Measurements from ENCODE around the gene FGFR4. TPM values are rescaled to one million over a fixed set of nuclear protein-coding genes. Genes with fewer than 3 reads are reported as not detected.

The FGFR4 gene
- total and polyA plus RNA-seq, 2 of the 8 experiments (the other 6 are each of a cell fraction or from before 2014, with no cell fraction given), result 61.4 to 88.4 TPM

DNA sequence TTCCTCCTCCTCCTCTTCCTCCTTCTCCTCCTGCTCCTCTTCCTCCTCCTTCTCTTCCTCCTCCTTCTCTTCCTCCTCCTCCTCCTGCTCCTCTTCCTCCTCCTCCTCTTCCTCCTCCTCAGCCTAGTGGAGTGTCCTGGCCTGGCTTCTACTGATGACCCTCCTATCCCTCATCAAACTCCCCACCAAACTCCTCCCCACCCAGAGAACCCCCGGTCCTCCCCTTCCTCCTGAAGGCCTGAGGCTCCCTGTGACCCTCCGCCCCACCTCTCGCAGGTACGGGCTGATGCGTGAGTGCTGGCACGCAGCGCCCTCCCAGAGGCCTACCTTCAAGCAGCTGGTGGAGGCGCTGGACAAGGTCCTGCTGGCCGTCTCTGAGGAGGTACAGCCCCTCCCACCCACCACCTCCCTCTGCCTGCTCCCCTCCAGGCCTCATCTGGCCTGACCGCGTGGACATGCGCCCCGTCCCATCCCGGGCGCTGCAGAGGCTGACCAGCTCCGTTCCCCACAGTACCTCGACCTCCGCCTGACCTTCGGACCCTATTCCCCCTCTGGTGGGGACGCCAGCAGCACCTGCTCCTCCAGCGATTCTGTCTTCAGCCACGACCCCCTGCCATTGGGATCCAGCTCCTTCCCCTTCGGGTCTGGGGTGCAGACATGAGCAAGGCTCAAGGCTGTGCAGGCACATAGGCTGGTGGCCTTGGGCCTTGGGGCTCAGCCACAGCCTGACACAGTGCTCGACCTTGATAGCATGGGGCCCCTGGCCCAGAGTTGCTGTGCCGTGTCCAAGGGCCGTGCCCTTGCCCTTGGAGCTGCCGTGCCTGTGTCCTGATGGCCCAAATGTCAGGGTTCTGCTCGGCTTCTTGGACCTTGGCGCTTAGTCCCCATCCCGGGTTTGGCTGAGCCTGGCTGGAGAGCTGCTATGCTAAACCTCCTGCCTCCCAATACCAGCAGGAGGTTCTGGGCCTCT, 10.6 kb downstream of the FGFR4 start:
- H3K23ac ChIP-seq (ENCODE audit: insufficient read length), result no peak overlapping the region
- H3K27me3 ChIP-seq (replicated peaks in 1 of 4; ENCODE audit: control insufficient read depth in 3 of 4, extremely low read depth in 1 of 4, insufficient read depth in 3 of 4, low read length in 3 of 4), result no peaks in the 10 kb centered on the region
- H3K27ac ChIP-seq (ENCODE audit: low read depth, low read length), result no peak overlapping the region
- no peak overlapping the region for H2BK120ac ChIP-seq (replicated peaks; ENCODE audit: low read depth, low read length)
- no peak overlapping the region for H4K5ac ChIP-seq (ENCODE audit: insufficient read length, low read depth, low read length)
- H3K4me2 ChIP-seq (ENCODE audit: insufficient read depth in 1 of 2, low read depth in 2 of 2, low read length in 2 of 2), result no peak overlapping the region
- H3K9ac ChIP-seq (replicated peaks in 1 of 4; ENCODE audit: extremely low read depth in 1 of 4, low read depth in 3 of 4, low read length in 3 of 4), result no peak overlapping the region
- H3K4ac ChIP-seq (replicated peaks; ENCODE audit: insufficient read length, low read depth, low read length), result no peak overlapping the region
- FAIRE-seq (no peak), DNase-seq (ENCODE audit: low read depth in 1 of 2, low spot score in 2 of 2) (no peak)
- peaks cover 0 to 13% (median 9%) of the 10 kb centered on the region in 4 experiments; a peak in 5 of 7 replicates for H3K4me1 ChIP-seq (replicated peaks in 1 of 4; ENCODE audit: control insufficient read depth in 3 of 4, insufficient read depth in 4 of 4, low read length in 3 of 4)
- H2BK5ac ChIP-seq (ENCODE audit: low read depth, low read length), result no peak overlapping the region
- no peak overlapping the region for H3K56ac ChIP-seq (replicated peaks; ENCODE audit: insufficient read length, low read depth, low read length)
- H4K20me1 ChIP-seq (replicated peaks in 1 of 2; ENCODE audit: control insufficient read depth in 1 of 2, insufficient read depth in 2 of 2, low read length in 2 of 2), result peaks cover 3% of the 10 kb centered on the region in 2 experiments
- H2BK12ac ChIP-seq (ENCODE audit: low read depth, low read length), result no peak overlapping the region
- no peak overlapping the region; the same call in 1 of the 2 replicates for H4K8ac ChIP-seq (ENCODE audit: extremely low read depth, insufficient read depth, low read length)
- WGBS, 2 experiments (ENCODE audit: extremely low coverage in 1 of 2, insufficient coverage in 1 of 2, insufficient read length in 1 of 2, insufficient replicate concordance in 2 of 2, low coverage in 1 of 2, low lambda C conversion rate in 2 of 2, missing lambda C conversion rate in 1 of 2), result 88% methylated on average over 26 of the region's 30 CpGs; no CpG with 5 or more reads in 1 of the 2 experiments
- H2AFZ ChIP-seq (ENCODE audit: low read length), result no peak overlapping the region
- CTCF ChIA-PET (ENCODE audit: partially characterized antibody), result interaction anchor here (1.5 to 9.4 kb wide), 4 partner anchors 9 to 25 kb away, joined by 5 to 100 read pairs (median 30); partner anchors contain the start of gene FGFR4
- no peak overlapping the region for H2AK5ac ChIP-seq (ENCODE audit: low read depth, low read length)
- H2BK15ac ChIP-seq (ENCODE audit: low read length), result no peak overlapping the region
- H4K91ac ChIP-seq (replicated peaks; ENCODE audit: insufficient read length, low read length), result no peak overlapping the region
- 0 out of 2 replicates have a peak, but pooled peaks cover 1% of the 10 kb centered on the region for H3K23me2 ChIP-seq (ENCODE audit: low read depth, low read length)
- H3K79me2 ChIP-seq (ENCODE audit: control insufficient read depth in 1 of 2, insufficient read depth in 2 of 2, low read length in 2 of 2), result no peaks in the 10 kb centered on the region
- no peak overlapping the region for H2BK20ac ChIP-seq (ENCODE audit: low read length)
- peaks cover 13 to 27% (median 19%) of the 10 kb centered on the region in 4 experiments; a peak in 7 of 8 replicates for H3K36me3 ChIP-seq (ENCODE audit: control insufficient read depth in 2 of 4, insufficient read depth in 4 of 4, low read length in 3 of 4)
- H3K9me3 ChIP-seq (ENCODE audit: insufficient read depth in 2 of 2, low read depth in 1 of 2, low read length in 1 of 2), result no peaks in the 10 kb centered on the region
- POLR2A ChIA-PET (ENCODE audit: partially characterized antibody), result interaction anchor here (0.7 to 4.1 kb wide), 7 partner anchors 9 to 443 kb away, joined by 3 to 23 read pairs (median 4); partner anchors contain the start of genes FGFR4 and NSD1
- no peak overlapping the region for H3K18ac ChIP-seq (ENCODE audit: extremely low read depth, low read length)
- H3K4me3 ChIP-seq (ENCODE audit: extremely low read depth in 1 of 4, insufficient read depth in 2 of 4, low read depth in 3 of 4, low read length in 4 of 4), result no peak overlapping the region
- no peak overlapping the region for H3K14ac ChIP-seq (ENCODE audit: insufficient read length)
- H3K79me1 ChIP-seq (ENCODE audit: low read depth, low read length), result 0 out of 2 replicates have a peak, but pooled peaks cover 2% of the 10 kb centered on the region
- TF ChIP-seq MAFK (IDR thresholded peaks at IDR 0.05; ENCODE audit: low read depth, low read length), result no peak
- TF ChIP-seq RNF2 (IDR thresholded peaks at IDR 0.05; ENCODE audit: borderline replicate concordance, low read depth, low read length, missing control alignments, poor library complexity, severe bottlenecking), result no peak
- TF ChIP-seq KDM4A (IDR thresholded peaks at IDR 0.05; ENCODE audit: low read depth, low read length, severe bottlenecking), result no peak
- TF ChIP-seq KDM5A (IDR thresholded peaks at IDR 0.05; ENCODE audit: low read length), result no peak
- no peak for TF ChIP-seq NRF1 (IDR thresholded peaks at IDR 0.05; ENCODE audit: low read depth, low read length)
- no peak for TF ChIP-seq CBX8 (IDR thresholded peaks at IDR 0.05; ENCODE audit: borderline replicate concordance, low read depth, low read length)
- TF ChIP-seq BACH1 (IDR thresholded peaks at IDR 0.05; ENCODE audit: low read length), result no peak
- TF ChIP-seq GABPA (IDR thresholded peaks at IDR 0.05; ENCODE audit: borderline replicate concordance, insufficient read depth, low read length), result no peak
- TF ChIP-seq SP1 (IDR thresholded peaks at IDR 0.05; ENCODE audit: low read depth, low read length), result no peak
- TF ChIP-seq BRCA1 (IDR thresholded peaks at IDR 0.05; ENCODE audit: low read depth, low read length), result no peak
- TF ChIP-seq KDM1A (IDR thresholded peaks at IDR 0.05; ENCODE audit: borderline replicate concordance, low read length), result no peak
